Karpas-422 (cell line): ENCODE data around the gene CLDN24. TPM values are rescaled to one million over a fixed set of nuclear protein-coding genes. Genes with fewer than 3 reads are reported as not detected.
"Not testable (repeated sequence)": the region's sequence is repeated elsewhere in the genome, so short reads cannot be mapped to it uniquely, and the experiment has no call there.

Experiments used
- DNase-seq: peaks from one replicate; pipeline ENCODE4 v3.0.0-alpha.2; 2015
- H2AFZ ChIP-seq: fragments of 200-600 bp; sonication (generic); 2 replicates; pipeline ENCODE4 v1.6.1; 2014; ENCODE audit warnings: antibody characterized with exemption, low read length, mixed read lengths
- H3K27ac ChIP-seq: fragments of 200-600 bp; sonication (generic); 2 replicates; pipeline ENCODE4 v1.5.1; 2014; ENCODE audit warnings: mild to moderate bottlenecking, low read length, moderate library complexity
- H3K27me3 ChIP-seq: fragments of 200-600 bp; sonication (generic); 2 replicates; pipeline ENCODE4 v1.6.1; 2014; ENCODE audit warnings: low read length, mixed read lengths
- H3K36me3 ChIP-seq: fragments of 200-600 bp; sonication (generic); 2 replicates; pipeline ENCODE4 v1.6.1; 2014; ENCODE audit warnings: low read length, mixed read lengths; ENCODE audit not compliant: insufficient read depth
- H3K4me1 ChIP-seq: fragments of 200-600 bp; sonication (generic); 2 replicates; pipeline ENCODE4 v1.6.1; 2014; ENCODE audit warnings: mild to moderate bottlenecking, low read length, mixed read lengths
- H3K4me2 ChIP-seq: fragments of 200-600 bp; sonication (generic); 2 replicates; pipeline ENCODE4 v1.6.1; 2014; ENCODE audit warnings: low read length, low read depth, mild to moderate bottlenecking; ENCODE audit not compliant: poor library complexity, severe bottlenecking
- H3K4me3 ChIP-seq: fragments of 200-600 bp; sonication (generic); 2 replicates; pipeline ENCODE4 v1.5.1; 2014; ENCODE audit warnings: mild to moderate bottlenecking, antibody characterized with exemption, low read length, mixed read lengths
- H3K79me2 ChIP-seq: fragments of 200-600 bp; sonication (generic); 2 replicates; pipeline ENCODE4 v1.6.1; 2014; ENCODE audit warnings: mild to moderate bottlenecking, low read length, mixed read lengths
- H3K9ac ChIP-seq: fragments of 200-600 bp; sonication (generic); 2 replicates; pipeline ENCODE4 v1.6.0; 2014; ENCODE audit warnings: low read length
- H3K9me2 ChIP-seq: fragments of 200-600 bp; sonication (generic), shearing (Covaris generic); replicated peaks from 2 replicates; pipeline ENCODE4 v1.6.0; 2014; ENCODE audit warnings: mild to moderate bottlenecking, low read length, moderate library complexity; ENCODE audit not compliant: insufficient read depth
- H3K9me3 ChIP-seq: fragments of 300-700, 200-600 bp; sonication (generic); 2 replicates; pipeline ENCODE4 v1.6.1; 2014; ENCODE audit warnings: low read length, mixed read lengths
- H4K20me1 ChIP-seq: fragments of 200-600 bp; sonication (generic); 2 replicates; pipeline ENCODE4 v1.6.1; 2014; ENCODE audit warnings: mild to moderate bottlenecking, antibody characterized with exemption, low read length, low read depth; ENCODE audit not compliant: insufficient read depth
- total RNA-seq: library from RNA; depleted of rRNA; stranded (reverse); fragments of >200 nt; shearing (Covaris generic); gene quantifications from 2 replicates; pipeline ENCODE4 v1.2.3, GENCODE V29; 2014; ENCODE audit warnings: low replicate concordance

Gene CLDN24
- total RNA-seq, 1 experiment from 2014 or later, result not detected

GRCh38 chr4:183329954-183330742, 7.9 kb upstream of the CLDN24 start:
- Histone ChIP-seq H3K27me3 (no peaks in the 10 kb centered on the region), H3K9ac (no peak overlapping the region)

GRCh38 chr4:183329244-183329643, 7.0 kb upstream of the CLDN24 start:
- Histone ChIP-seq H3K4me1 (no peaks in the 10 kb centered on the region), H3K4me2 (no peak overlapping the region), H3K9me2 (no peaks in the 10 kb centered on the region), H4K20me1 (no peaks in the 10 kb centered on the region), H2AFZ (no peak overlapping the region), H3K4me3 (no peak overlapping the region), H3K36me3 (no peaks in the 10 kb centered on the region), H3K27me3 (no peaks in the 10 kb centered on the region), H3K9ac (no peak overlapping the region), H3K9me3 (no peaks in the 10 kb centered on the region), H3K27ac (no peak overlapping the region), H3K79me2 (no peaks in the 10 kb centered on the region)
- no peak for DNase-seq

More at GRCh38 chr4:183329954-183330742, 7.9 kb upstream of the CLDN24 start:
- Histone ChIP-seq H2AFZ (no peak overlapping the region), H3K27ac (no peak overlapping the region), H3K79me2 (no peaks in the 10 kb centered on the region), H3K4me1 (no peaks in the 10 kb centered on the region), H3K9me2 (no peaks in the 10 kb centered on the region), H4K20me1 (no peaks in the 10 kb centered on the region), H3K4me2 (no peak overlapping the region), H3K9me3 (no peaks in the 10 kb centered on the region), H3K4me3 (no peak overlapping the region), H3K36me3 (no peaks in the 10 kb centered on the region)
- DNase-seq, result no peak

GRCh38 chr4:183328832-183329231, 6.6 kb upstream of the CLDN24 start:
- DNase-seq, result no peak
- H4K20me1 ChIP-seq, result no peaks in the 10 kb centered on the region
- no peak overlapping the region for H3K4me3 ChIP-seq
- H3K27ac ChIP-seq, result no peak overlapping the region
- H3K27me3 ChIP-seq, result no peaks in the 10 kb centered on the region
- H3K79me2 ChIP-seq, result no peaks in the 10 kb centered on the region
- H2AFZ ChIP-seq, result no peak overlapping the region
- H3K9me2 ChIP-seq, result no peaks in the 10 kb centered on the region
- no peaks in the 10 kb centered on the region for H3K4me1 ChIP-seq
- no peaks in the 10 kb centered on the region for H3K9me3 ChIP-seq
- no peak overlapping the region for H3K9ac ChIP-seq
- H3K4me2 ChIP-seq, result no peak overlapping the region
- H3K36me3 ChIP-seq, result no peaks in the 10 kb centered on the region

GRCh38 chr4:183327827-183328226, 5.6 kb upstream of the CLDN24 start:
- Histone ChIP-seq H3K27ac (no peak overlapping the region), H3K27me3 (no peaks in the 10 kb centered on the region), H3K4me2 (no peak overlapping the region), H3K79me2 (no peaks in the 10 kb centered on the region), H3K9me2 (no peaks in the 10 kb centered on the region), H3K36me3 (no peaks in the 10 kb centered on the region), H3K9me3 (no peaks in the 10 kb centered on the region), H2AFZ (no peak overlapping the region), H3K4me3 (no peak overlapping the region), H4K20me1 (no peaks in the 10 kb centered on the region), H3K4me1 (no peaks in the 10 kb centered on the region), H3K9ac (no peak overlapping the region)
- no peak for DNase-seq

- H3K27me3 ChIP-seq, result no peaks in the 10 kb centered on the region
Measured at GRCh38 chr4:183326853-183327252, 4.6 kb upstream of the CLDN24 start.

GRCh38 chr4:183326387-183326786, 4.2 kb upstream of the CLDN24 start:
- H3K4me3 ChIP-seq, result not testable (repeated sequence)

More at GRCh38 chr4:183326853-183327252, 4.6 kb upstream of the CLDN24 start:
- Histone ChIP-seq H3K4me1 (no peaks in the 10 kb centered on the region), H3K9me2 (no peaks in the 10 kb centered on the region), H4K20me1 (no peaks in the 10 kb centered on the region), H2AFZ (no peak overlapping the region), H3K36me3 (no peaks in the 10 kb centered on the region), H3K4me3 (no peak overlapping the region), H3K79me2 (no peaks in the 10 kb centered on the region), H3K9me3 (no peaks in the 10 kb centered on the region), H3K9ac (no peak overlapping the region), H3K4me2 (no peak overlapping the region), H3K27ac (no peak overlapping the region)
- DNase-seq, result no peak

GRCh38 chr4:183324619-183325018, 2.4 kb upstream of the CLDN24 start:
- no peaks in the 10 kb centered on the region for H3K9me2 ChIP-seq
- no peaks in the 10 kb centered on the region for H3K79me2 ChIP-seq
- no peak overlapping the region for H3K9ac ChIP-seq
- no peaks in the 10 kb centered on the region for H3K36me3 ChIP-seq
- no peaks in the 10 kb centered on the region for H3K4me1 ChIP-seq
- no peak overlapping the region for H3K4me3 ChIP-seq
- no peaks in the 10 kb centered on the region for H4K20me1 ChIP-seq
- H3K27ac ChIP-seq, result no peak overlapping the region
- DNase-seq, result no peak
- H3K9me3 ChIP-seq, result no peaks in the 10 kb centered on the region
- H3K4me2 ChIP-seq, result no peak overlapping the region
- no peaks in the 10 kb centered on the region for H3K27me3 ChIP-seq
- H2AFZ ChIP-seq, result no peak overlapping the region

More at GRCh38 chr4:183326387-183326786, 4.2 kb upstream of the CLDN24 start:
- DNase-seq, H3K27me3 ChIP-seq, H3K79me2 ChIP-seq, H3K9me3 ChIP-seq, H3K4me1 ChIP-seq, H3K9me2 ChIP-seq, H3K9ac ChIP-seq, H3K27ac ChIP-seq, H3K4me2 ChIP-seq, H3K36me3 ChIP-seq, H2AFZ ChIP-seq, H4K20me1 ChIP-seq: not testable (repeated sequence)

- H3K9me2 ChIP-seq, H3K4me3 ChIP-seq, H2AFZ ChIP-seq, H4K20me1 ChIP-seq, H3K9ac ChIP-seq, H3K27me3 ChIP-seq, H3K4me2 ChIP-seq, H3K9me3 ChIP-seq, H3K36me3 ChIP-seq, DNase-seq, H3K79me2 ChIP-seq, H3K4me1 ChIP-seq, H3K27ac ChIP-seq: not testable (repeated sequence)
Measured at GRCh38 chr4:183324056-183324455, 1.8 kb upstream of the CLDN24 start.
